ENCODE results near the gene PMP22.
A peak's percentile ranks its signal among the peaks of the same experiment; 100 is the strongest.

Gene PMP22

GRCh38 chr17:15285466-15285865 is 20.3 kb upstream of the PMP22 start:
- no peak for TF ChIP-seq CREB1 (IDR thresholded peaks at IDR 0.05; ENCODE audit: low read depth)
- TF ChIP-seq CEBPB (IDR thresholded peaks at IDR 0.05), result no peak
- no peak for TF ChIP-seq RAD21 (IDR thresholded peaks at IDR 0.05; ENCODE audit: low read depth)
- TF ChIP-seq YY1 (IDR thresholded peaks at IDR 0.05; ENCODE audit: low read depth), result no peak
- TF ChIP-seq FOXM1 (IDR thresholded peaks at IDR 0.05; ENCODE audit: borderline replicate concordance, low read depth), result no peak
- no peak for TF ChIP-seq NFIC (IDR thresholded peaks at IDR 0.05)
- TF ChIP-seq REST (IDR thresholded peaks at IDR 0.05; ENCODE audit: low read depth), result no peak
- TF ChIP-seq USF1 (IDR thresholded peaks at IDR 0.05), result no peak
- TF ChIP-seq TEAD4 (IDR thresholded peaks at IDR 0.05), result no peak
- no peak for TF ChIP-seq EGR1 (IDR thresholded peaks at IDR 0.05)
- TF ChIP-seq, protein P1, sequence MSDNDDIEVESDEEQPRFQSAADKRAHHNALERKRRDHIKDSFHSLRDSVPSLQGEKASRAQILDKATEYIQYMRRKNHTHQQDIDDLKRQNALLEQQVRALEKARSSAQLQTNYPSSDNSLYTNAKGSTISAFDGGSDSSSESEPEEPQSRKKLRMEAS (IDR thresholded peaks at IDR 0.05), result no peak
- TF ChIP-seq ZBTB7A (IDR thresholded peaks at IDR 0.05; ENCODE audit: low read depth), result no peak
- no peak for TF ChIP-seq EP300 (IDR thresholded peaks at IDR 0.05; ENCODE audit: borderline replicate concordance)
- TF ChIP-seq TCF12 (IDR thresholded peaks at IDR 0.05; ENCODE audit: low read depth), result no peak
- no peak for TF ChIP-seq TAF1 (IDR thresholded peaks at IDR 0.05; ENCODE audit: low read depth)

GRCh38 chr17:15284537-15284936 is 19.4 kb upstream of the PMP22 start:
- TF ChIP-seq CEBPB (IDR thresholded peaks at IDR 0.05) (no peak), TEAD4 (IDR thresholded peaks at IDR 0.05) (no peak), NFIC (IDR thresholded peaks at IDR 0.05) (no peak), RAD21 (IDR thresholded peaks at IDR 0.05; ENCODE audit: low read depth) (no peak), USF1 (IDR thresholded peaks at IDR 0.05) (no peak), YY1 (IDR thresholded peaks at IDR 0.05; ENCODE audit: low read depth) (no peak), REST (IDR thresholded peaks at IDR 0.05; ENCODE audit: low read depth) (no peak), ZBTB7A (IDR thresholded peaks at IDR 0.05; ENCODE audit: low read depth) (no peak), TCF12 (IDR thresholded peaks at IDR 0.05; ENCODE audit: low read depth) (no peak), EGR1 (IDR thresholded peaks at IDR 0.05) (no peak), TAF1 (IDR thresholded peaks at IDR 0.05; ENCODE audit: low read depth) (no peak), FOXM1 (IDR thresholded peaks at IDR 0.05; ENCODE audit: borderline replicate concordance, low read depth) (no peak), CREB1 (IDR thresholded peaks at IDR 0.05; ENCODE audit: low read depth) (no peak), EP300 (IDR thresholded peaks at IDR 0.05; ENCODE audit: borderline replicate concordance) (no peak)
- TF ChIP-seq, protein P1 (IDR thresholded peaks at IDR 0.05), result no peak

- TF ChIP-seq TCF12 (IDR thresholded peaks at IDR 0.05; ENCODE audit: low read depth) (no peak), CREB1 (IDR thresholded peaks at IDR 0.05; ENCODE audit: low read depth) (no peak), CEBPB (IDR thresholded peaks at IDR 0.05) (no peak), REST (IDR thresholded peaks at IDR 0.05; ENCODE audit: low read depth) (no peak), USF1 (IDR thresholded peaks at IDR 0.05) (no peak), EP300 (IDR thresholded peaks at IDR 0.05; ENCODE audit: borderline replicate concordance) (no peak), EGR1 (IDR thresholded peaks at IDR 0.05) (no peak), TEAD4 (IDR thresholded peaks at IDR 0.05) (no peak), TAF1 (IDR thresholded peaks at IDR 0.05; ENCODE audit: low read depth) (no peak)
- TF ChIP-seq, protein P1 (IDR thresholded peaks at IDR 0.05), result no peak
Observed at GRCh38 chr17:15284107-15284506, 19.0 kb upstream of the PMP22 start.

DNA sequence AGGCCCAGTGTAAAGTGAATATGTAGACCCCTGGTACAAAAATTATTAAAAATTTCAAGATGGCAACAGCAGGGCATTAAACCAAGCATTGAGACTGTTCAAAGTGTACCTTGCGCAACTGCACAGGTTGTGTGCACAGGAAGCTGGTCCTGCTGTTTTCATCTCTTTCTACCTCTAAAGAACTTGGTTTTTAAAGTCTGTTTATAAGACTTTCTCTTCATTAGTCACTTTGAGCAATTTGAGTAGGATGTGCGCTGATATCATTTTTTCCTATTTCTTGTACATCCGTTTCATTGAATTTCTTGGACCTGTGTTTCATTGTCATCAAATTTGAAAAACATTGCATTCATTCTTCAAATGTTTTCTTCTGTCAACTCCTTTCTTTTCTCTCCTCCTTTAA is 16.8 kb upstream of the PMP22 start:
- no peak for TF ChIP-seq REST (IDR thresholded peaks at IDR 0.05; ENCODE audit: low read depth)
- peak; percentile 48; the same call in 1 of the 2 replicates for TF ChIP-seq CEBPB (IDR thresholded peaks at IDR 0.05)
- TF ChIP-seq FOXM1 (IDR thresholded peaks at IDR 0.05; ENCODE audit: borderline replicate concordance, low read depth), result no peak
- TF ChIP-seq ZBTB7A (IDR thresholded peaks at IDR 0.05; ENCODE audit: low read depth), result no peak

Data from Ishikawa (cell line).